ENCODE results near the gene PRR4. TPM values are rescaled to one million over a fixed set of nuclear protein-coding genes. Genes with fewer than 3 reads are reported as not detected.

PRR4 gene
- polyA plus RNA-seq, 2 of the 4 experiments (the other 2 are of a cell fraction) = 2.5 to 6.4 TPM

DNA sequence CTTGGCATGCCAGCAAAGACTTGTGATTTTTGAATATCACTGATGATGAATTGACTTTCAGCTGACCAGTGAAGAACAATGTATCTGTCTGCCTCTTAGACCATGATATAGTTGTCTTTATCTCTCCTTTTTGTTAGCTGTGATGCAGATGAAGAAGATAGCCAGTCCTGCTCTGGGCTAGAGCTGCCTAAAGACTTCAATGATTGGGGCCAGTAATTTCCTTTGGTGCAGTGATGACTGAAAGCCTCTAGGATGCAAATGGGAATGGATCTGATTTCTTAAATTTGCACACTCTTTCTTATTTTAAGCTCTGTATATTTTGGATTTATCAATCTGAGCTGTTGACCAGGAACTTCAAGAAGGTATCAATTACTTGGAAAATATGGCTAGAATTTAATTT lies 39.2 kb downstream of the PRR4 start, which contains the start of gene TAS2R9:
Gene TAS2R9 (minus strand): TSS at position 101 of the 400 bp plus-strand sequence. CDS start 93 bp downstream, at position 8.
- TF ChIP-seq CBX2 (IDR thresholded peaks at IDR 0.05; ENCODE audit: borderline replicate concordance, low read depth) = no peak
- TF ChIP-seq, protein P1, sequence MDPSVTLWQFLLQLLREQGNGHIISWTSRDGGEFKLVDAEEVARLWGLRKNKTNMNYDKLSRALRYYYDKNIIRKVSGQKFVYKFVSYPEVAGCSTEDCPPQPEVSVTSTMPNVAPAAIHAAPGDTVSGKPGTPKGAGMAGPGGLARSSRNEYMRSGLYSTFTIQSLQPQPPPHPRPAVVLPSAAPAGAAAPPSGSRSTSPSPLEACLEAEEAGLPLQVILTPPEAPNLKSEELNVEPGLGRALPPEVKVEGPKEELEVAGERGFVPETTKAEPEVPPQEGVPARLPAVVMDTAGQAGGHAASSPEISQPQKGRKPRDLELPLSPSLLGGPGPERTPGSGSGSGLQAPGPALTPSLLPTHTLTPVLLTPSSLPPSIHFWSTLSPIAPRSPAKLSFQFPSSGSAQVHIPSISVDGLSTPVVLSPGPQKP (IDR thresholded peaks at IDR 0.05; ENCODE audit: low read depth, low read length) = no peak
- TF ChIP-seq POLR2A (IDR thresholded peaks at IDR 0.05; ENCODE audit: low read length) = no peak
- TF ChIP-seq, protein P2, sequence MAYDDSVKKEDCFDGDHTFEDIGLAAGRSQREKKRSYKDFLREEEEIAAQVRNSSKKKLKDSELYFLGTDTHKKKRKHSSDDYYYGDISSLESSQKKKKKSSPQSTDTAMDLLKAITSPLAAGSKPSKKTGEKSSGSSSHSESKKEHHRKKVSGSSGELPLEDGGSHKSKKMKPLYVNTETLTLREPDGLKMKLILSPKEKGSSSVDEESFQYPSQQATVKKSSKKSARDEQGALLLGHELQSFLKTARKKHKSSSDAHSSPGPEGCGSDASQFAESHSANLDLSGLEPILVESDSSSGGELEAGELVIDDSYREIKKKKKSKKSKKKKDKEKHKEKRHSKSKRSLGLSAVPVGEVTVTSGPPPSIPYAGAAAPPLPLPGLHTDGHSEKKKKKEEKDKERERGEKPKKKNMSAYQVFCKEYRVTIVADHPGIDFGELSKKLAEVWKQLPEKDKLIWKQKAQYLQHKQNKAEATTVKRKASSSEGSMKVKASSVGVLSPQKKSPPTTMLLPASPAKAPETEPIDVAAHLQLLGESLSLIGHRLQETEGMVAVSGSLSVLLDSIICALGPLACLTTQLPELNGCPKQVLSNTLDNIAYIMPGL (CRISPR knock-in tag; IDR thresholded peaks at IDR 0.05; ENCODE audit: borderline replicate concordance) = no peak
- no peak for TF ChIP-seq NR3C1 (IDR thresholded peaks at IDR 0.05)
- POLR2A ChIA-PET = no interaction called here
- no peak within 1 kb of the TSS for H3K4me2 ChIP-seq
- H3K4me3 ChIP-seq = no peak within 1 kb of the TSS
- no peaks in the 10 kb centered on the region for H3K4me1 ChIP-seq
- ATAC-seq (no peak), FAIRE-seq (no peak), DNase-seq (ENCODE audit: low read depth in 1 of 2, low spot score in 1 of 2) (no peak)
- no peaks in the 10 kb centered on the region for H3K9me3 ChIP-seq
- CTCF ChIA-PET = no interaction called here
- H3K27ac ChIP-seq = no peak within 1 kb of the TSS

DNA sequence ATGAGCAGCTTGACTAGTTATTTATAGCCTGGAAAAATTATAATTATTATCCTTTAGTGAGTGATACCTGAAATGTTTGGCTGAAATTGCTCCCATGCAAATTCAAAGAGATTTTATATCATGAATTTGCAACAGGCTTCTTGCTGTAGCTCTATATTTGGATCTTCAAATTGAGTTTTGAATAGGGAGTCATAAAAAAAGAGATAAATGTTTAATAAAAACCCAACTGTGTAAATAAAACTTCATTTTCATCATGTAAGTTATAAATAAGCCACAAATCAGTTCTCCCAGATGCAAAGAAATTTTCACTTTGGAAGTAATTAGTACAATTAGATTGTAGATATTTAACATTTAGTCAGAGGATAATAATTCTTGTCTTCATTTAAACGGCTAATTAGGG lies 42.1 kb downstream of the PRR4 start, which contains the start of gene TAS2R8:
Gene TAS2R8 (minus strand): TSS at position 101 of the 400 bp plus-strand sequence. CDS start 306 bp downstream, outside the sequence.
- WGBS (ENCODE audit: missing lambda C conversion rate) = 3% methylated on average over 1 of the region's 1 CpG
- ATAC-seq (no peak), FAIRE-seq (no peak), DNase-seq (ENCODE audit: low read depth in 1 of 2, low spot score in 1 of 2) (no peak)
- Histone ChIP-seq H3K27ac (no peak within 1 kb of the TSS), H3K4me3 (no peak within 1 kb of the TSS), H3K4me1 (no peaks in the 10 kb centered on the region), H3K9me3 (no peaks in the 10 kb centered on the region), H3K4me2 (no peak within 1 kb of the TSS)
- ChIA-PET POLR2A (no interaction called here), CTCF (no interaction called here)
- TF ChIP-seq, protein P3, sequence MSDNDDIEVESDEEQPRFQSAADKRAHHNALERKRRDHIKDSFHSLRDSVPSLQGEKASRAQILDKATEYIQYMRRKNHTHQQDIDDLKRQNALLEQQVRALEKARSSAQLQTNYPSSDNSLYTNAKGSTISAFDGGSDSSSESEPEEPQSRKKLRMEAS (IDR thresholded peaks at IDR 0.05) = no peak
- no peak for TF ChIP-seq HOXB13 (CRISPR knock-in tag; IDR thresholded peaks at IDR 0.05; ENCODE audit: low read depth)
- TF ChIP-seq, protein P4, sequence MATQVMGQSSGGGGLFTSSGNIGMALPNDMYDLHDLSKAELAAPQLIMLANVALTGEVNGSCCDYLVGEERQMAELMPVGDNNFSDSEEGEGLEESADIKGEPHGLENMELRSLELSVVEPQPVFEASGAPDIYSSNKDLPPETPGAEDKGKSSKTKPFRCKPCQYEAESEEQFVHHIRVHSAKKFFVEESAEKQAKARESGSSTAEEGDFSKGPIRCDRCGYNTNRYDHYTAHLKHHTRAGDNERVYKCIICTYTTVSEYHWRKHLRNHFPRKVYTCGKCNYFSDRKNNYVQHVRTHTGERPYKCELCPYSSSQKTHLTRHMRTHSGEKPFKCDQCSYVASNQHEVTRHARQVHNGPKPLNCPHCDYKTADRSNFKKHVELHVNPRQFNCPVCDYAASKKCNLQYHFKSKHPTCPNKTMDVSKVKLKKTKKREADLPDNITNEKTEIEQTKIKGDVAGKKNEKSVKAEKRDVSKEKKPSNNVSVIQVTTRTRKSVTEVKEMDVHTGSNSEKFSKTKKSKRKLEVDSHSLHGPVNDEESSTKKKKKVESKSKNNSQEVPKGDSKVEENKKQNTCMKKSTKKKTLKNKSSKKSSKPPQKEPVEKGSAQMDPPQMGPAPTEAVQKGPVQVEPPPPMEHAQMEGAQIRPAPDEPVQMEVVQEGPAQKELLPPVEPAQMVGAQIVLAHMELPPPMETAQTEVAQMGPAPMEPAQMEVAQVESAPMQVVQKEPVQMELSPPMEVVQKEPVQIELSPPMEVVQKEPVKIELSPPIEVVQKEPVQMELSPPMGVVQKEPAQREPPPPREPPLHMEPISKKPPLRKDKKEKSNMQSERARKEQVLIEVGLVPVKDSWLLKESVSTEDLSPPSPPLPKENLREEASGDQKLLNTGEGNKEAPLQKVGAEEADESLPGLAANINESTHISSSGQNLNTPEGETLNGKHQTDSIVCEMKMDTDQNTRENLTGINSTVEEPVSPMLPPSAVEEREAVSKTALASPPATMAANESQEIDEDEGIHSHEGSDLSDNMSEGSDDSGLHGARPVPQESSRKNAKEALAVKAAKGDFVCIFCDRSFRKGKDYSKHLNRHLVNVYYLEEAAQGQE (IDR thresholded peaks at IDR 0.05) = no peak
- TF ChIP-seq NFE2L2 (conservative IDR thresholded peaks at IDR 0.05; ENCODE audit: low read length) = no peak
- no peak for TF ChIP-seq RCOR1 (IDR thresholded peaks at IDR 0.05; ENCODE audit: low read depth, low read length)
- TF ChIP-seq, protein P1 (IDR thresholded peaks at IDR 0.05; ENCODE audit: low read depth, low read length) = no peak
- TF ChIP-seq CBX8 (IDR thresholded peaks at IDR 0.05) = no peak
- no peak for TF ChIP-seq TFCP2L1 (CRISPR knock-in tag; IDR thresholded peaks at IDR 0.05)
- TF ChIP-seq KDM1A (IDR thresholded peaks at IDR 0.05; ENCODE audit: low read depth) = no peak
- no peak for TF ChIP-seq RNF2 (IDR thresholded peaks at IDR 0.05; ENCODE audit: borderline replicate concordance, low read depth)
- TF ChIP-seq JUN (IDR thresholded peaks at IDR 0.05) = no peak
- TF ChIP-seq ESRRA (IDR thresholded peaks at IDR 0.05; ENCODE audit: borderline replicate concordance, low read length) = no peak
- no peak for TF ChIP-seq CHD4 (IDR thresholded peaks at IDR 0.05; ENCODE audit: borderline replicate concordance)

Measured in A549 (cell line).